Mucosa of stomach (tissue), 1 donor: ENCODE data around the gene TMEM176B.

Source experiments
- H3K27me3 ChIP-seq: one replicate; pipeline ENCODE4 v1.7.0; 2013; ENCODE audit warnings: mild to moderate bottlenecking, low read length; ENCODE audit not compliant: control insufficient read depth, insufficient read depth
- H3K36me3 ChIP-seq: one replicate; pipeline ENCODE4 v1.7.0; 2013; ENCODE audit warnings: low read length; ENCODE audit not compliant: control insufficient read depth, insufficient read depth
- H3K4me1 ChIP-seq: one replicate; pipeline ENCODE4 v1.7.0; 2013; ENCODE audit warnings: mild to moderate bottlenecking, low read length; ENCODE audit not compliant: control insufficient read depth, insufficient read depth
- H3K4me3 ChIP-seq: one replicate; pipeline ENCODE4 v1.7.0; 2013; ENCODE audit warnings: low read length
- H3K9ac ChIP-seq: one replicate; pipeline ENCODE4 v1.7.0; 2013; ENCODE audit warnings: mild to moderate bottlenecking, low read length, moderate library complexity
- H3K9me3 ChIP-seq: one replicate; pipeline ENCODE4 v1.7.0; 2013; ENCODE audit warnings: mild to moderate bottlenecking, low read length, moderate library complexity; ENCODE audit not compliant: control insufficient read depth
- donor health status: Pancreatic carcinoma.

The TMEM176B gene

GRCh38 chr7:150835019-150835418, 34.9 kb upstream of the TMEM176B start:
- no peaks in the 10 kb centered on the region for H3K9me3 ChIP-seq
- H3K4me3 ChIP-seq: no peak overlapping the region
- H3K36me3 ChIP-seq: no peaks in the 10 kb centered on the region
- peaks cover 6% of the 10 kb centered on the region for H3K27me3 ChIP-seq
- peaks cover 13% of the 10 kb centered on the region for H3K4me1 ChIP-seq
- no peak overlapping the region for H3K9ac ChIP-seq

- Histone ChIP-seq H3K36me3 (no peaks in the 10 kb centered on the region), H3K4me3 (no peak overlapping the region), H3K4me1 (peaks cover 13% of the 10 kb centered on the region), H3K9me3 (no peaks in the 10 kb centered on the region), H3K27me3 (peaks cover 6% of the 10 kb centered on the region), H3K9ac (no peak overlapping the region)
These were observed 31.7 kb upstream of the TMEM176B start for GRCh38 chr7:150831851-150832250.

- no peaks in the 10 kb centered on the region for H3K36me3 ChIP-seq
- H3K4me1 ChIP-seq: peaks cover 21% of the 10 kb centered on the region
- H3K9ac ChIP-seq: no peak overlapping the region
- H3K27me3 ChIP-seq: peaks cover 6% of the 10 kb centered on the region
- no peaks in the 10 kb centered on the region for H3K9me3 ChIP-seq
- H3K4me3 ChIP-seq: no peak overlapping the region
These were observed 30.8 kb upstream of the TMEM176B start for GRCh38 chr7:150830937-150831336.

GRCh38 chr7:150829426-150829825, 29.3 kb upstream of the TMEM176B start:
- peaks cover 6% of the 10 kb centered on the region for H3K27me3 ChIP-seq
- no peak overlapping the region for H3K9ac ChIP-seq
- no peak overlapping the region for H3K4me3 ChIP-seq
- H3K36me3 ChIP-seq: no peaks in the 10 kb centered on the region
- H3K4me1 ChIP-seq: peaks cover 21% of the 10 kb centered on the region
- no peaks in the 10 kb centered on the region for H3K9me3 ChIP-seq

DNA sequence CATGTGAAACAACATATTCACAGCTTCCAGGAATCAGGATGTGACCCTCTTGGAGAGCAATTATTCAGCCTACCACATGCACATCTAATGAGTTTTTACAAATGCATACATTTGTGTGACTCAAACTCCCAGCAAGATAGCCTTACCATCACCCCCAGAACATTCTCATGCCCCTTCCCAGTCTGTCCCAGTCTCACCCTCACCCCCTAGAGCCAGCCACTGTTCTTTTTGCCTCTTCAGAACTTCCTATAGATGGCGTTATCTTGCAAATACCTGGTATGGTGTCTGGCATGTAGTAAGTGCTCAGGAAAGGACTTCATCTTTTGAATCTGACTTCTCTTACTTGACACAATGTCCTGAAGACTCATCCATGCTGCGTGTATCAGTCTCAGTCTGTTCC, 28.2 kb upstream of the TMEM176B start:
- no peak overlapping the region for H3K4me3 ChIP-seq
- no peak overlapping the region for H3K9ac ChIP-seq
- H3K9me3 ChIP-seq: no peaks in the 10 kb centered on the region
- H3K4me1 ChIP-seq: peaks cover 21% of the 10 kb centered on the region
- H3K27me3 ChIP-seq: peaks cover 6% of the 10 kb centered on the region
- H3K36me3 ChIP-seq: no peaks in the 10 kb centered on the region

DNA sequence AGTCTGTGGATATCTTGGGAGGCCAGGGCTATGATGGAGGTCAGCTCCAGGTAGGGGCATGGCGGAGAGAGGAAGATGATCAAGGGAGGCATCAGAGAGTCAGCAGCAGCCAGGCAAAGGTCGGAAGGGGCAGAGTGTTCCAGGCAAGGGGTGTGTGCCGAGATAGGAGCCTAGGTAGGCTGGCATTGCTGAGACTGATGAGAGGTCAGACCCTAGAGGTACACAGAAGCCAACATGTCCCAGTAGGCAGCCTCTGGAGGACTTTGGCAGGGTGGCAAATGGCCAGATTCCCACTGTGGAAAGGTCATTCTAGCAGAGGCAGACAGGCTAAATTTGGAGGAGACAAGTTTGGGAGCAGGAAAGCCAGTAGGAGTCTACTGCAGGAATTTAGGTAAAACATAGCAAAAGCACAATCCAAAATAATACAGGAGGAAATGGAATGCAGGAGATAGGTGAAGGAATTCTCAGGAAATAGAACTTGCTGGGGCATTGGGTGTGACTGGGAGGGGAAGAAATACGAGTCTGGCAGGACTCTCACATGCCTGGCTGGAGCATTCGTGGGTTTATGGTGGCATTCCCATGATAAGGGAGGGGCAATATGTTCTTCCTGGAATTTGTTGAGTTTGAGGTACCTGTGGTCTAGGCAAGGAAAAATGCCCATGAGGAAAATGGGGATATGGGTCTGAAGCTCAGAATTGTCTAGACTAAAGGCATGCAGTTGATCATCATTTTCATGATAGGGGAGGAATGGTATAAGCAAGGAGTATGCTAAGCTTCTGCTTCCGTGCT, 26.1 kb upstream of the TMEM176B start:
- H3K27me3 ChIP-seq: no peaks in the 10 kb centered on the region
- no peaks in the 10 kb centered on the region for H3K36me3 ChIP-seq
- H3K9me3 ChIP-seq: no peaks in the 10 kb centered on the region
- H3K9ac ChIP-seq: no peak overlapping the region
- no peak overlapping the region for H3K4me3 ChIP-seq
- H3K4me1 ChIP-seq: peaks cover 21% of the 10 kb centered on the region

GRCh38 chr7:150824379-150825177, 24.4 kb upstream of the TMEM176B start:
- peaks cover 8% of the 10 kb centered on the region for H3K4me1 ChIP-seq
- no peak overlapping the region for H3K4me3 ChIP-seq
- no peaks in the 10 kb centered on the region for H3K36me3 ChIP-seq
- no peaks in the 10 kb centered on the region for H3K9me3 ChIP-seq
- no peak overlapping the region for H3K9ac ChIP-seq
- H3K27me3 ChIP-seq: no peaks in the 10 kb centered on the region

GRCh38 chr7:150823484-150824126, 23.4 kb upstream of the TMEM176B start:
- no peak overlapping the region for H3K4me3 ChIP-seq

DNA sequence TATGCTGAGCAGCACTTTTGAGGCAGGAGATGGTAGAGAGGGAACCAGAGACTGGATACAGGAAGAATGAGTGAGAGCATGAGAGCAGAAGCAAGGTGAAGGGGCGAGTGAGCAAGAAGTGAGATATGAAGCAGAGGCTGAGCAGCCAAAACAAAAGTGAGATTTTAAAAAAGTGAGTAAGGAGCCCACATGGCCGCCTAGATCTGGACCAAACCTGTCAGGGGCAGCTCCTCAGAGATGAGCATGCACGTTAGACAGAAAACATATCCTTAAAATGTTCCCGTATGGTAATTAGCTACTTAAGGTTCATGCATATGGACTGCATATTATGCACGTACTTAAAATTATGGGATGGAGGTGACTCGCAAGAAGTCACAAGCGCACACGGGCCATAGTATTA, 22.9 kb upstream of the TMEM176B start:
- Histone ChIP-seq H3K36me3 (no peaks in the 10 kb centered on the region), H3K9me3 (no peaks in the 10 kb centered on the region), H3K27me3 (no peaks in the 10 kb centered on the region), H3K9ac (no peak overlapping the region), H3K4me3 (no peak overlapping the region), H3K4me1 (peaks cover 8% of the 10 kb centered on the region)

More at GRCh38 chr7:150823484-150824126, 23.4 kb upstream of the TMEM176B start:
- Histone ChIP-seq H3K9ac (no peak overlapping the region), H3K27me3 (no peaks in the 10 kb centered on the region), H3K9me3 (no peaks in the 10 kb centered on the region), H3K36me3 (no peaks in the 10 kb centered on the region), H3K4me1 (peaks cover 8% of the 10 kb centered on the region)

GRCh38 chr7:150820578-150821198, 20.5 kb upstream of the TMEM176B start:
- H3K9ac ChIP-seq: no peak overlapping the region
- no peaks in the 10 kb centered on the region for H3K4me1 ChIP-seq
- no peak overlapping the region for H3K4me3 ChIP-seq

GRCh38 chr7:150820148-150820547, 20.0 kb upstream of the TMEM176B start:
- H3K9me3 ChIP-seq: no peaks in the 10 kb centered on the region
- H3K4me3 ChIP-seq: no peak overlapping the region
- H3K4me1 ChIP-seq: no peaks in the 10 kb centered on the region
- H3K9ac ChIP-seq: no peak overlapping the region
- H3K27me3 ChIP-seq: no peaks in the 10 kb centered on the region
- H3K36me3 ChIP-seq: no peaks in the 10 kb centered on the region

More at GRCh38 chr7:150820578-150821198, 20.5 kb upstream of the TMEM176B start:
- H3K27me3 ChIP-seq: no peaks in the 10 kb centered on the region
- no peaks in the 10 kb centered on the region for H3K9me3 ChIP-seq
- no peaks in the 10 kb centered on the region for H3K36me3 ChIP-seq
